IPS-18c (cell line): Measurements from ENCODE around the gene CHST13.

Experiments used
- H3K4me3 ChIP-seq: 2 replicates; pipeline ENCODE4 v1.7.0; 2013; ENCODE audit warnings: low read depth, mild to moderate bottlenecking, low read length, moderate library complexity; ENCODE audit not compliant: insufficient read depth
- H3K9me3 ChIP-seq: one replicate; pipeline ENCODE4 v1.6.1; 2013; ENCODE audit warnings: mild to moderate bottlenecking, low read length, moderate library complexity; ENCODE audit not compliant: control insufficient read depth, insufficient read depth

Gene CHST13

DNA sequence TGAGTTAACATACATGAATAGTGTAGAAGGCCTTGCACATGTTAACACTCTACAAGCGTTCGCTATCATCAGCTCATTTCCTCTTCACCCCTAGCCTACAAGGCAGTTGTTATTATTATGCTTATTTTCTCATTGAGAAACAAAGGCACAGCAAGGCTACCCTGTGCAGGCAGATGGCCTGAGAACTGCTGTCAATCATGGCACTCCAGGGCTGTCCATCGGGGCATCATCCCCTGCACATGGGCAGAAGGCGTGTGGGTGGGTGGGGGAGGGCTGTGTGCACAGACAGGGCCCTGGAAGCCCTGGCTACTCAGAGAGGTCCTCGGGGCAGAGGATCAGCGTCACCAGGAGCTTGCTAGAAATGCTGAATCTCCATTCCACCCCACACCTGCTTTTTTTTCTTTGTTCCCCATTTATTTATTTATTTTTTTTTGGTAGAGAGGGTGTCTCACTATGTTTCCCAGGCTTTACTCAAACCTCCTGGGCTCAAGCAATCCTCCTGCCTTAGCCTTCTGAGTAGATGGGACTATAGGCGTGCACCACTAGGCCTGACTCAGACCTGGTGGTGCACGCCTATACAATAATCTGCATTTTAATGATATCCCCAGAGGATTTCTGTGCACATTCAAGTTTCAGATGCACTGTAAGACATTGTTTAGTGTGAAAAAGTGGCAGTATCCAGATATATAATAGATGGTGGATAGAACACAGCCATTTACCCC, 38.6 kb upstream of the CHST13 start:
- H3K9me3 ChIP-seq, result no peaks in the 10 kb centered on the region
- H3K4me3 ChIP-seq, result no peak overlapping the region

DNA sequence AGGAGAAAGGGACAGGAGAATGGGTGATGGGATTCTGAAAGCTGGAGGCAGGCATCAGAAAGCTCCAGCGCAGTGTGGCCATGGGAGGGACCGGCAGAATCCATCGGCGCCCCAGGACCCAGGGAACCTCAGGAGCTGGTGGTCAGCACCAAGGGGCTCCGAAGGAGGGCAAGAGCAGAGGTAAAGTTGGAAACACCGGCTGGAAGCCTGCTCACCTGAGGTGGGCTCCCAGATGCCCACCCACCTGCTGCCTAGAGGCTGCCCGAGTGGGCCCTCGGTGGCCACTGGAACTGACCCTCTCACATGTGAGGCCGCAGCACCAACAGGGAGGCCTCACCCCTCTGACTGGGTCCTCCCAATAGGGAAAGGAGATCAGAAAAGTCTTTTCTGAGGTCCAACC, 38.0 kb upstream of the CHST13 start:
- Histone ChIP-seq H3K9me3 (no peaks in the 10 kb centered on the region), H3K4me3 (no peak overlapping the region)

DNA sequence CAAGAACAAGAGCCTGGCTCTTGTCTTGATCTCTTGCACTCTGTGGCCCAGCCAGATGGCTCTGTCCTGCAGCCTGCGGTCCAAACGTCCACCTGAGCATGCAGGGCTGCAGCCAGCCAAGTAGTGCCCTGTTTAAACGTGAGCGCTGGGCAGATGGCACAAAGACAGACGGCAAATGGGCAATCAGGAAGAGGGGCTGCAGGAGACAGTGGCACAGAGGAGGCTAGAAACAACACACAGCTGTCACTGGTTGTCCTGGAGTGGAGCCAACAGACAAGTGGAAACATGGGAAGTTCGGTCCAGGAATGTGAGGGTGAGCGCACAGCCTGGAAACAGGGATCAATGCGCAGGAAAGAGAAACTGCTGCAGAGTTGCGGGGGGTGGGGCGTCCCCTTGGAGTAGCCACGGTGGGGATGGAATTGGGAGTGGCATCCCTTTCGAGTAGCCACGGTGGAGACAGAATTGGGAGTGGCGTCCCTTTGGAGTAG, 37.6 kb upstream of the CHST13 start:
- Histone ChIP-seq H3K4me3 (no peak overlapping the region), H3K9me3 (no peaks in the 10 kb centered on the region)

DNA sequence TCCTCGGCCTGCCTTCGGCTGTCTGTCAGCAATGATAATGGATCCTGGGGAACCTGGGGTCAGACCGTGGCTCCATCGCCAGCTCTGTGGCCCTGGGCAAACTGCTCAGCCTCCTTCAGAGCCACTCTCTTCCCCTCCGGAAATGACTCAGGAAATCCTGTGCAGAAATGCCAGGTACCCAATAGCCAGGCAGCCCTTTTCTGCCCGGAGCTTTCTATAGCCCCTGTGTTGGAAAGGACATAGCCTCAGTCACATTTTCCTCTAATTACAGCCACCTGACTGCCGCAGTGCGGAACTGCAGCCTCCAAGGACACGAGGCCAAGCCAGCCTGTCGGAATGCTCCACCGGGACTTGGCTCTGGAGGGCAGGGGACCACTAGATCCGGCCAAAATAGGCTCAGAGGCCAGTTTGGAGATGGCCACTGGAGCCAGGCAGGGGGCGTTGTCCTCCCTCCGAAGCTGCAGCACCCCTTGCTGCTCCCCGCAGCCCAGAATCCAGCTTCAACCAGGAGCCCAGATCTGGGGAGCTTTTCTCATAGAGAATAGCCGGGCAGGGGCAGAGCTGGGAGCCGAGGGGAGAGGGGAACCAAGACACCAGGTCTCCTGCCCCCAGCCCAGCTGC, 36.7 kb upstream of the CHST13 start:
- H3K4me3 ChIP-seq, result no peak overlapping the region

DNA sequence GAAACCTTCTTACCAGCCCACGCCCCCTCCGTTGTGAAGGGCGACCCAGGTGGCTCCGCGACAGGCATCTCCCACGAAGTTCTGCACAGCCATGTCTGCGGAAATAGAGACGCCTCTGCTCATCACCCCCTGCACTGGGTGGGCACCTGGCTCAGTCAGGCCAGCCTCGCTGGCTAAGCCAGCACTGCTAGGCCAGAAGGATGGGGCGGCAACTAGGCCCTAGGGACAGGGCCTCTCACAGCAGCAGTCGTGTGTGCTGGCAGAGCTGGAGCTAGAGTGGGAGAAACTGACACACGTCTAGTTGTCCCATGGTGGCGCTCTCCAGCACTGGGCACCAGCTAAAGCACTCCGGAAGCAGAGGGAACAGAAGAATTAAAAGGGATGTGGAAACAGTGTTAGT, 35.8 kb upstream of the CHST13 start:
- H3K9me3 ChIP-seq, result no peaks in the 10 kb centered on the region
- no peak overlapping the region for H3K4me3 ChIP-seq

More for the DNA sequence above, 36.7 kb upstream of the CHST13 start:
- no peaks in the 10 kb centered on the region for H3K9me3 ChIP-seq

DNA sequence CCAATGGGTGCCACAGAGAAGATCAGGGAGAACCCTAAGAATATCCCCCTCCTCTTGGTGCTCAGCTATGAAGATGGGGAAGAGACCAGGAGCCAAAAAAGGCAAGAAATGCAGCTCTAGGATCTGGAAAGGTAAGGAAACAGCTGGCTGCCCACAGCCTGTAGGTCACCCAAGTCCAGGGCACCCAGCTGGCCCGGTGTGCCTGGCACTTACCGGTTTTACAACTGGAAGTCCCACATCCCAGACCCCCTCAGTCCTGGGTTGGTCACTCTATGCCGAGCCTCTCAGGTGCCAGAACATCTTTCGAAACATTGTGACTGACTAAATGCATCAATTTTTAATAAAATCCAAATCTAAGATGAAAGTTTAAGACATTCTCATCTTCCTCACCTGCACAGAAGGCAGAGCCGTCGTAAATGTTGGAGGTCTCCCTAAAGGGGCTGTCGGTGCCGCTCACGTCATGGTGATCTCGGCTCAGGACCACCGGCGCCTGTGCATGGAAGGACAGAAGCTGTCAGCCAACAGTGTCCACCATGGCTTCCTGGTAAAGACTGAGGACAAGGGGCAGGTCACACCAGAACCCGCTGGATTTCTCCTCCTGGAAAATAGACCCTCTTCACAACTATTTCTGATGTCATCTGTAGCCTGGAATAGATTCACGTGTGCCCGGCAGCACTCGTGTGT, 34.9 kb upstream of the CHST13 start:
- H3K4me3 ChIP-seq, result no peak overlapping the region
- no peaks in the 10 kb centered on the region for H3K9me3 ChIP-seq

DNA sequence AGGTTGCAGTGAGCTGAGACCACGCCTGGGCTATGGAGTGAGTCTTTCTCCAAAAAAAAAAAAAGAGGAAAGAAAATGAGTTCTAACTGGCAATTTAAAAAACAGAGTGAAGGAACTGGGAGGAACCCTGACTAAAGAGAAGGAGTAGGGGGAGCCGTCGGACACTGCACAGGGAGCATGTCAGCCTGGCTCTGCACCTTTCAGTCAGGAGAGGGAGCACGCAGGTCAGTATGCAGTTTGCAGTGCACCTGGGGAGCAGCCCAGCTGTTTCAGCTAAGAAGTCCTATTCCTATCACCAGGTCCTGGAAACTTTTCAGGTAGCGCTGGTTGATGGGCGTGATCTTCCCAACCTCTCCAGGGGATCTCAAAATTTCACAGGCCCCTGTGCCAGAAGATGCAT, 33.3 kb upstream of the CHST13 start:
- Histone ChIP-seq H3K9me3 (no peaks in the 10 kb centered on the region), H3K4me3 (no peak overlapping the region)

DNA sequence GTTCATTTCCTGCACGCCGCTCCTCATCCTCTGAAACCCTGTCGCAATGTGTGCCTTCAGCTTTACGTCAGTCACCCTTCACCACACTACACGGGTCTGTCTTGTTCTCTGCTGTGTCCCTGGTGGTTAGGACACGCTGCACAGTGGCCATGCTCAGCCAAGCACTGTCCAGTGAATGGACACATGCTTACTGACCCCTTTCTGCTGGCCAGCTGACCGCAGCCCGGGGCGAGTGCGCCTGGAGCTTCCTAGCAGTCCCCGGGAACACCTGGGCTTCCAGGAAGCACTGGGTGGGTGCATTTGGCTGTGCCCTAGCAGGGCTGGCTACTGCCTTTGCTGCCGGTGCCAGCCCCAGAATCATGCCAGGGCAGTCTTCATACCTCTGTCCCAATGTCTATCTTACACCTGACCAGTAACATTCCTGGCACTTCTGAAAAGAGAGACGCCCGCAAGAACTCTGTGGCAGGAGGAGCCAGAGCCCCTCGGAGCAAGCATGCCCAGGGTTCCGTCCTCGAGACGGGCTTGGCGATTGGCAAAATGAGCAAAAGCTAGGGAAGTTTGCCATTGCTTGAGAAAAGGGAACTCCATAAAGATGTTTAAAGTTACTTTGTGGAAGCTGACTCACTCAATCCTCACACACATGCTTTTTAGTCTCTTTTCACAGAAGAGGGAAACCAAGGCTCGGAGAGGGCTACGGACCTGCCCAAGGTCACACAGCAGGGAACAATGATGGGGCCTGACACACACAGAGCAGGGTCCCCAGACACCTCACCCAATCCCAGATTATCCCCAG, 32.5 kb upstream of the CHST13 start:
- Histone ChIP-seq H3K4me3 (no peak overlapping the region), H3K9me3 (no peaks in the 10 kb centered on the region)

DNA sequence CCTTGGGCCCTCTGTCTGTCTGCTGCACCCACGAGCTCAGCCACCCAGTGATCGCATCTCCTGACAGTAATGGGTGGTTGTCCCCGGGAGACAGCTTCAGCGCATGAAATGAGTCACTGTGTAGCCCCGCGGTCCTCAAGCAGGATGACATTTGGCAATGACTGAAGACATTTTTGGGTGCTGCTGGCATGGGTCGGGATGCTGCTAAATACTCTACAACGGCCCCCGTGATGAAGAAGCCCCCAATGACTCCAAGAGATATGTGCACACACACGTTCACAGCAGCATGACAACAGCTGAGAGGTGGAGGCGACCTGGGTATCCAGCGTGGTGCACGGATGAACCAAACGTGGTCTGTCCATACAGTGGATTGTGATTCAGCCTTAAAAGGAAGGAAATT, 30.9 kb upstream of the CHST13 start:
- Histone ChIP-seq H3K4me3 (no peak overlapping the region), H3K9me3 (no peaks in the 10 kb centered on the region)

DNA sequence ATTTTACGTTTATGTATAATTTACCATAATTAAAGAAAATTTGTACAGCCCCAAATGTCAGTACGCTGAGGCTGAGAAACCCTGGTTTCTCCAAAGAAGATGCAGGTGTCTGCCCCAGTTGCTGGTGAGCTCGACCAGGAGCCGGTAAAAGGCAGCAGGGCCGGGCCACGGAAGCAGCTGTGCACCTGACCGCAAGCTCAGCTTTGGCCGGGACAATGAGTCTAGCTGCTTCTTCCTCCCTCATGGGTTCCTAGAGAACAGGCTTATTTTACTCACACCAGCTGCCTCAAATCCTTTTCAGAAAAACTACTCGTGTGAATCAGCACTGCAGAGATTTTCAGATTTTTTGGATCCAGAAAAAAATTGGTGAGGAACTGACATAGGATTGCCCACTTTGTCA, 30.2 kb upstream of the CHST13 start:
- H3K4me3 ChIP-seq, result no peak overlapping the region

DNA sequence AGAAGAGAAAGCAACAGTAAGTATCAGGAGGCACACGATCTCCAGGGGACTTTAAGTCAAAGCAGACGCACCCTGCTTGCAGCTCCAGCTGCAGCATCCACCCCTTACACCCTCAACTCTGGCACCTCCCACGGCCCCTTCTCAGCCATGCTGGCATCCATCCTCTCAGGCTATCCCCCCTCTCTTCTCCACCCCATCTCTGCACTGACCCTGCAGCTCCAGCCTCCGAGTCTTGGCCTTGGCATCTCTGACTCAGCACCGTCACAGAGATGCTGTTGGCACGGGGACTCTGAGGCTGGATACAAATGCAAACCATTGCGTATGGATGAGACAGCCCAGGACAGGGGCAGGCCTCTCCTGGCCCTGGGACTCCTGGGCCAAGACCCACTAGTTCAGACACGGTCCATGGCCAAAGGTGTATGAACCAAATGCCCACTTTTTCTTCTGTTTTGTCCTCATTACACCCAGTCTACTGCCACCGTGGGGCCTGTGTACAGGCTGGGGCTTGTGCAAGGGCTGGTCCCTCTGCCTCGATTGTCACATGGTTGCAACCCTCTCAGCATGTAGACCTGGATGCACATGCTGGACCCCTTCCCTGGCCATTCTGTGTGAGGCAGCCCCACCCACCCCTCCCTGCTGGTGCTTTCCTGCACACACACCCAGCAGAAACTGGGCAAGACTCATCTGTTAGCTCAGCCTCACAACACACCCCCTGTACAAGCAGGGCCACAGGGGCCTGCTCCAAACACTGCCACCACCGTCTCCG, 29.6 kb upstream of the CHST13 start:
- no peak overlapping the region for H3K4me3 ChIP-seq
- H3K9me3 ChIP-seq, result no peaks in the 10 kb centered on the region

More for the DNA sequence above, 30.2 kb upstream of the CHST13 start:
- no peaks in the 10 kb centered on the region for H3K9me3 ChIP-seq

DNA sequence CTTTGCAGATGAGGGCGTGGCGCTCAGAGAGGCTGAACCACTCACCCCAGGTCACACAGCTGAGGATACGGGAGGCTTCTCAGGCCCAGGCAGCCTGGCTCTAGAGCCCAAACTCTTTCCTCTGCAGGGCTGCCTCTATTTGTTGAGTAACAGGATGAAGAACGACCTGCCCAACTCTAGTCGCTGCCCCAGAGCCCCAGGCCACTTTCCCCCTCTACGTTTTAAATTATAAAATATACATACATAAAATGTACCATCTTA, 29.1 kb upstream of the CHST13 start:
- no peaks in the 10 kb centered on the region for H3K9me3 ChIP-seq
- no peak overlapping the region for H3K4me3 ChIP-seq

DNA sequence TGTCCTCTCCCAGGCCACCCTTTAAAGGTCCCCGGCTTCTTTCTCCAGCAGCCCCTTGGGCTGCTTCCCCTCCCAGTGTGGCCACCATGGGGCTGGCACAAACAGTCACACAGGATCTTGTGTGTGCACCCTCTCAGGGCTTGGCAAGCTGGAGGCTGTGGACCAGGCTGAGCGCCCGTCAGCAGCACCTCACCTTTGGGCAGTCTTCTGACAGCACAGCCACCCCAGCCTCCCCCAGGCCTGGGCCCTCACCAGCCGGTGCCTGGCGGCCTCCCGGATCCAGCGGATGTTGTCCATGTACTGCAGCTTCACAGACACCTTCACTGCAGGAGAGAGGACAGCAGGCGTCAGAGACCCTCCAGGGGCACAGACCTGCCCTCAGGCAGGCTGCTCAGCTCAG, 28.2 kb upstream of the CHST13 start:
- no peak overlapping the region for H3K4me3 ChIP-seq

DNA sequence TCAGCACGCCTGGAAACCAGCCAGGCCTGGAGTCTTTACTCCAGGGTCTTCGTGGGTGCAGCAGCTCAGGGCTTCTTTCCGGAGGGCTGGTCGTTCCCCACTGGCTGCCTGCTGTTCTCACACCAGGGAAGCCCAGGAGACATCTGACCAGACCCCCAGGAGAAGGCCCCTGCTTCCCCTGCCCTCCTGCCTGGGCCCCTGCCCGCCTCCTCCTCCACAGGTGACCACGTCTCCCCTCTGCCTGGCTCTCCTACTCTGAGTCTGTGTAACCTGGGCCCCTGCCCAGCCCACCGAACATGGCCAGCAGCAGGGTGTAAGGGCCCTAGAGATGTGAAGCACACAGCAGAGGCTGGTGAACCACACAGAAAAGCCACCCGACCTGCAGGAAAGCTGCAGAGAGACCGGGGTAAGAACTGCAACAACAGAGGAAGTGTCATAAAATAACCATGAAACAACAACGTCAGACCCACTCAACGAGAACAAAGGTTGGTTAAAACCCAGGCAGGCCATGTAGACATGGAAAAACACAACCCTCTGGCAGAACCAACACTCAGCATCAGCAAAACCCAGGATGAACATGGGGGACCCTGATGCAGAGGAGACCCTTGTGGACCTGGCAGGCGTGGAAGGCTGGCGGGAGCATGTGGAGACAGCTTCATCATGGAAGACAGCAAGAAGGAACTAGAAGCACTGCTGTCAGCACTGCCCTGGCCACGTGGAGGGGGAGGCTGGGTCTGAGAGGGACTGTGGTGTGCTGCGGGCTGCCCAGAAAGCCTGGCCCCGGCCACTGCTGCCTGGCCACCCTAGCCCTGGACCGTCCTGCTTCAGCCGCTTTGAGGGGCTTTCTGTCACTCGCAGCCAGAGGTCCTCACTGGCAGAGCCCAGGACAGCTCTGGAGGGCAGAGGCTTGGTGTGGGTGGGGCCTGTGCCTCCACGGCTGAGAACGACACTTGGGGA, 26.8 kb upstream of the CHST13 start:
- no peaks in the 10 kb centered on the region for H3K9me3 ChIP-seq

More for the DNA sequence above, 28.2 kb upstream of the CHST13 start:
- no peaks in the 10 kb centered on the region for H3K9me3 ChIP-seq

DNA sequence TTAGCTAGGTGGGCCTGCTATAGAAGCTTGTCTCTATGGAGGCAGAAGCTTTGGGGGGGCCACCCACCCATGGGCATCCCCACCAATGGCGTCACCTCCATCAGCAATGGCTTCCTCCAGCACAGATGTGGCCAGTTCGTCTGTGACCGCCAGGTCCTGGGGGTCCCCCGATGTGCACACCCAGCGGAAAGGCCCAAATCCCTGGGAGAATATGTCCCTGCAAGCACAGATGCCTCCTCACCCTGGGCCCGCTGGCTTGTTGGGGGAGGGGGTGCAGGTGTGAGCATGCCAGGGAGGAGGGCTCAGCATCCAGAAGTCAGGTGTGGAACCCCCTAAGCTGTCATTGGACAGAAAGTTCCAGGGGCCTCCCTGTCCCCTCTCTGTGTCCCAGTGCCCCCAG, 26.0 kb upstream of the CHST13 start:
- no peak overlapping the region for H3K4me3 ChIP-seq
- no peaks in the 10 kb centered on the region for H3K9me3 ChIP-seq

More for the DNA sequence above, 26.8 kb upstream of the CHST13 start:
- H3K4me3 ChIP-seq, result no peak overlapping the region

DNA sequence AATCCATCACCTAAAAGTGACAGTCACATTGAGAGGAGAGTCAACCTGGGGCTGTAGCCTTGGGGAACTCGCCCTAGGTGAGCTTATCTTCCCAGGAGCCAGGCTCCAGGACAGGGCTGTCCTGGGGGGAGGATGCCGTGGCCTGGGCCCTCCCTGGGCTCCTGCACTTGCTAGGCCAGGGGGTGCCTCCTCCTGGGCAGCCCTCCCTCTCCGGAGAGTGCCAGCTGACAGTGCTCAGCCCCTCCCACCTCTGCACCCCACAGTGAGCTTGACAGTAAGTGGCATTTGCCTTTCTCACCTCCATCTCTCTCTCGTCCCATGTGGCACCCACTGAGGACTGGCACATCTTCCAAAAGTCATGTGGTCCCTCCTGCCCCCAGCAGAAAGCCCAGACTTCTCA, 25.5 kb upstream of the CHST13 start:
- no peak overlapping the region for H3K4me3 ChIP-seq
- no peaks in the 10 kb centered on the region for H3K9me3 ChIP-seq
